OCI-LY3 (cell line): Measurements from ENCODE around the gene SPINK2.

Source experiments
- H2AFZ ChIP-seq: fragments of 200-600, 300-600 bp; shearing (Covaris generic); 2 replicates; pipeline ENCODE4 v1.6.0; 2014; ENCODE audit warnings: antibody characterized with exemption, low read depth, low read length
- H3K27ac ChIP-seq: fragments of 200-600, 300-600 bp; sonication (generic); 2 replicates; pipeline ENCODE4 v1.5.1; 2014; ENCODE audit warnings: mild to moderate bottlenecking, low read length, moderate library complexity, mixed read lengths
- H3K27me3 ChIP-seq: fragments of 200-600, 300-600 bp; sonication (generic); 2 replicates; pipeline ENCODE4 v1.6.1; 2014; ENCODE audit warnings: low read depth, low read length, mixed read lengths
- H3K36me3 ChIP-seq: fragments of 200-600, 300-600 bp; sonication (generic); replicated peaks from 2 replicates; pipeline ENCODE3; 2014; ENCODE audit warnings: low read depth, low read length, mixed read lengths
- H3K4me1 ChIP-seq: fragments of 300-600, 200-600 bp; sonication (generic); 2 replicates; pipeline ENCODE4 v1.6.1; 2014; ENCODE audit warnings: low read length, mixed read lengths
- H3K4me2 ChIP-seq: fragments of 200-600, 300-600 bp; sonication (generic); 2 replicates; pipeline ENCODE4 v1.6.1; 2014; ENCODE audit warnings: low read length, mixed read lengths
- H3K4me3 ChIP-seq: fragments of 300-600, 200-600 bp; sonication (generic); 2 replicates; pipeline ENCODE4 v1.5.1; 2014; ENCODE audit warnings: antibody characterized with exemption, mild to moderate bottlenecking, low read length, moderate library complexity
- H3K79me2 ChIP-seq: fragments of 300-600, 200-600 bp; shearing (Covaris generic); 2 replicates; pipeline ENCODE4 v1.6.1; 2014; ENCODE audit warnings: mild to moderate bottlenecking, low read length, mixed read lengths
- H3K9ac ChIP-seq: fragments of 300-600, 200-600 bp; shearing (Covaris generic); 2 replicates; pipeline ENCODE4 v1.6.0; 2014; ENCODE audit warnings: mild to moderate bottlenecking, low read length, moderate library complexity
- H3K9me3 ChIP-seq: fragments of 200-600, 300-600 bp; shearing (Covaris generic); 2 replicates; pipeline ENCODE4 v1.6.1; 2014; ENCODE audit warnings: low read length, mixed read lengths; ENCODE audit not compliant: insufficient read depth
- H4K20me1 ChIP-seq: fragments of 200-600, 300-600 bp; sonication (generic); 2 replicates; pipeline ENCODE4 v1.6.1; 2016; ENCODE audit warnings: low read length, mixed read lengths; ENCODE audit not compliant: insufficient read depth
- EZH2phosphoT487 ChIP-seq: fragments of 200-600 bp; shearing (Covaris generic); IDR thresholded peaks from 2 replicates; pipeline ENCODE4 v1.6.1; 2018; ENCODE audit warnings: antibody characterized with exemption, mixed run types, low read depth
- TF ChIP-seq, protein P1 (sequence below): fragments of 200-600, 300-600 bp; sonication (generic); IDR thresholded peaks from 2 replicates; pipeline ENCODE4 v1.5.1; 2014; ENCODE audit warnings: antibody characterized with exemption, low read length, low read depth

The SPINK2 gene

DNA sequence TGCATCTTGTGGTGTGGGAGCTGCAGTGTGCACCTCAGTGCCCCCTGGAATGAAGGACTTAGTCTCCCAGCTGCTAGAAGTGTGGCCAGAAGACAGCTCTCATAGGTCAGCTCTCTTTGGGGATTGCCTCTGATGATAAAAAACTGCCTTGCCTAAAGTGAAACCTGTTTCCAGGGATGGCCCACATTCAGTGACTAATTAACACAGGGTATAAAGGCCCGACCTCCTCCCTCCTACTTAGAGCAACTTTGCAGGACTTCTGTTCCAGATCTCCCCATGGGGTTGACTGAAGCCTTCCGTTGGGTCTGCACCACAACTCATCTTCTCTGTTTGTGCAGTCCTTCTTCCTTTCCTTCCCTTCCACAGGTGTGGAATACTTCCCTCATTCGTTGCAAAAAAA, 53.2 kb downstream of the SPINK2 start:
- Histone ChIP-seq H4K20me1 (no peaks in the 10 kb centered on the region), H3K4me2 (no peak overlapping the region), H3K4me3 (no peak overlapping the region), H3K9ac (no peak overlapping the region), H3K36me3 (no peaks in the 10 kb centered on the region), H3K27me3 (peaks cover 5% of the 10 kb centered on the region; the same call in 1 of the 2 replicates), H2AFZ (no peak overlapping the region), H3K79me2 (no peaks in the 10 kb centered on the region), H3K9me3 (no peaks in the 10 kb centered on the region), H3K27ac (no peak overlapping the region), H3K4me1 (0 out of 2 replicates have a peak, but pooled peaks cover 5% of the 10 kb centered on the region)
- TF ChIP-seq, protein P1, sequence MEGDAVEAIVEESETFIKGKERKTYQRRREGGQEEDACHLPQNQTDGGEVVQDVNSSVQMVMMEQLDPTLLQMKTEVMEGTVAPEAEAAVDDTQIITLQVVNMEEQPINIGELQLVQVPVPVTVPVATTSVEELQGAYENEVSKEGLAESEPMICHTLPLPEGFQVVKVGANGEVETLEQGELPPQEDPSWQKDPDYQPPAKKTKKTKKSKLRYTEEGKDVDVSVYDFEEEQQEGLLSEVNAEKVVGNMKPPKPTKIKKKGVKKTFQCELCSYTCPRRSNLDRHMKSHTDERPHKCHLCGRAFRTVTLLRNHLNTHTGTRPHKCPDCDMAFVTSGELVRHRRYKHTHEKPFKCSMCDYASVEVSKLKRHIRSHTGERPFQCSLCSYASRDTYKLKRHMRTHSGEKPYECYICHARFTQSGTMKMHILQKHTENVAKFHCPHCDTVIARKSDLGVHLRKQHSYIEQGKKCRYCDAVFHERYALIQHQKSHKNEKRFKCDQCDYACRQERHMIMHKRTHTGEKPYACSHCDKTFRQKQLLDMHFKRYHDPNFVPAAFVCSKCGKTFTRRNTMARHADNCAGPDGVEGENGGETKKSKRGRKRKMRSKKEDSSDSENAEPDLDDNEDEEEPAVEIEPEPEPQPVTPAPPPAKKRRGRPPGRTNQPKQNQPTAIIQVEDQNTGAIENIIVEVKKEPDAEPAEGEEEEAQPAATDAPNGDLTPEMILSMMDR: no peak
- no peak for TF ChIP-seq EZH2phosphoT487

DNA sequence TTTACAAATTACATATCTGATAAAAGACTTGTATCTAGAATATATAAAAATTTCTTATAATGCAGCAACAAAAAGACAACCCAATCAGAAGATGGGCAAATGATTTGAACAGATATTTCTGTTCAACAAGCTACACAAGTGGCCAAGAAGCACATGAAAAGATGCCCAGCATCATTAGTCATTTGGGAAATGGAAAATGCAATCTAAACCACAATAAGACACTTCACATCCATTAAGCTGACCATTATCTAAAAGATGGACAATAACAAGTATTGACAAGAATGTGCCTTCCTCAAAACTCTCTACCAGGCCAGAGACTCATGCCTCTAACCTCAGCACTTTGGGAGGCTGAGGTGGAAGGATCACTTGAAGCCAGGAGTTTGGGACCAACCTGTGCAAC, 53.9 kb downstream of the SPINK2 start:
- Histone ChIP-seq H3K4me3 (no peak overlapping the region), H2AFZ (no peak overlapping the region), H3K9ac (no peak overlapping the region), H3K4me2 (no peak overlapping the region), H4K20me1 (no peaks in the 10 kb centered on the region), H3K4me1 (0 out of 2 replicates have a peak, but pooled peaks cover 5% of the 10 kb centered on the region), H3K79me2 (no peaks in the 10 kb centered on the region), H3K36me3 (no peaks in the 10 kb centered on the region), H3K27ac (no peak overlapping the region), H3K27me3 (peaks cover 8% of the 10 kb centered on the region), H3K9me3 (no peaks in the 10 kb centered on the region)
- TF ChIP-seq, protein P1: no peak
- TF ChIP-seq EZH2phosphoT487: no peak

DNA sequence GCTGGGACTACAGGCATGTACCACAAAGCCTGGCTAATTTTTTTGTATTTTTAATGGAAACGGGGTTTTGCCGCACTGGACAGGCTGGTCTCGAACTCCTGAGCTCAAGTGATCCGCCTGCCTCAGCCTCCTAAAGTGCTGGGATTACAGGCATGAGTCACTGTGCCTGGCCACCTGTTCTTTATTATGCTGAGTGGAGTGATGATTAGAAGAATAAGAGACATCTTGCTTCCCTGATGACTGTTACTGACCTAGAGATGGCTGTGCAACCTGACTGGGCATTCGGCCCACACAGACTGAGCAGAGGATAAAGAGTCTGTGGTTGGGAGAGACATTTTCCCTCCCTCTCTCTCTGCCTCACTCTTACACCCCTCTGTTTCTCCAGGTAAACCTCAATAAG, 56.7 kb downstream of the SPINK2 start:
- H3K27me3 ChIP-seq: peaks cover 22% of the 10 kb centered on the region
- TF ChIP-seq EZH2phosphoT487: no peak
- TF ChIP-seq, protein P1: no peak
- no peaks in the 10 kb centered on the region for H3K79me2 ChIP-seq
- H3K9ac ChIP-seq: no peak overlapping the region
- H3K4me2 ChIP-seq: no peak overlapping the region
- no peak overlapping the region for H2AFZ ChIP-seq
- H3K27ac ChIP-seq: no peak overlapping the region
- no peak overlapping the region for H3K4me3 ChIP-seq
- 0 out of 2 replicates have a peak, but pooled peaks cover 5% of the 10 kb centered on the region for H3K4me1 ChIP-seq
- H3K36me3 ChIP-seq: no peaks in the 10 kb centered on the region
- no peaks in the 10 kb centered on the region for H3K9me3 ChIP-seq
- H4K20me1 ChIP-seq: no peaks in the 10 kb centered on the region

DNA sequence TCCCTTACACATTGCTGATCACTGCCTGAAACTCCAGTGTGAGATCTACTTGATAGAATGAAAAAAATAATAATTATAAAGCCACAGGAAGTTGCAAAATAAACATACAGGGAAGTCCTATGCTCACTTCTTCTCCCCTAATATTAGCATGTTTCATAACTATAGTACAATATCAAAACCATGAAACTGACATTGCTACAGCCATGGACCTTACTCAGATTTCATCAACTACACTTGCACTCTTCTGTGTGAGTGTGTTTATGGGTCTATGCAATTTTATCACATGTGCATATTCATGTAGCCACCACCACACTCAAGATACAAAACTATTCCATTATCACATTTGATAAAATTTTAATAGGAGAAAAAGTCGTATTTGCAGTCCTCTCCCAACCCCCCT, 57.3 kb downstream of the SPINK2 start:
- Histone ChIP-seq H3K27ac (no peak overlapping the region), H3K79me2 (no peaks in the 10 kb centered on the region), H3K4me2 (no peak overlapping the region), H3K27me3 (peaks cover 22% of the 10 kb centered on the region), H3K36me3 (no peaks in the 10 kb centered on the region), H2AFZ (no peak overlapping the region), H3K4me3 (no peak overlapping the region), H3K9ac (no peak overlapping the region), H4K20me1 (no peaks in the 10 kb centered on the region), H3K4me1 (0 out of 2 replicates have a peak, but pooled peaks cover 5% of the 10 kb centered on the region), H3K9me3 (no peaks in the 10 kb centered on the region)
- TF ChIP-seq, protein P1: no peak
- no peak for TF ChIP-seq EZH2phosphoT487
